Uterus (tissue), 2 donors: ENCODE measurements around the gene PRSS12.

Source experiments
- CTCF ChIP-seq, 4 experiments: fragments of 200-600 bp in 2 of 4; fragments of 450-650 bp in 2 of 4; sonication (generic) in 2 of 4; IDR thresholded peaks; one replicate each; pipeline ENCODE4 v1.5.1; 2016 to 2019; ENCODE audit warnings: antibody characterized with exemption in 4 of 4, mild to moderate bottlenecking in 2 of 4, moderate library complexity in 1 of 4
- POLR2A ChIP-seq, 2 donors: fragments of 450-650 bp; IDR thresholded peaks; one replicate each; pipeline ENCODE4 v1.6.1; 2016; ENCODE audit warnings: antibody characterized with exemption in 2 of 2, mild to moderate bottlenecking in 1 of 2, moderate library complexity in 1 of 2

DNA sequence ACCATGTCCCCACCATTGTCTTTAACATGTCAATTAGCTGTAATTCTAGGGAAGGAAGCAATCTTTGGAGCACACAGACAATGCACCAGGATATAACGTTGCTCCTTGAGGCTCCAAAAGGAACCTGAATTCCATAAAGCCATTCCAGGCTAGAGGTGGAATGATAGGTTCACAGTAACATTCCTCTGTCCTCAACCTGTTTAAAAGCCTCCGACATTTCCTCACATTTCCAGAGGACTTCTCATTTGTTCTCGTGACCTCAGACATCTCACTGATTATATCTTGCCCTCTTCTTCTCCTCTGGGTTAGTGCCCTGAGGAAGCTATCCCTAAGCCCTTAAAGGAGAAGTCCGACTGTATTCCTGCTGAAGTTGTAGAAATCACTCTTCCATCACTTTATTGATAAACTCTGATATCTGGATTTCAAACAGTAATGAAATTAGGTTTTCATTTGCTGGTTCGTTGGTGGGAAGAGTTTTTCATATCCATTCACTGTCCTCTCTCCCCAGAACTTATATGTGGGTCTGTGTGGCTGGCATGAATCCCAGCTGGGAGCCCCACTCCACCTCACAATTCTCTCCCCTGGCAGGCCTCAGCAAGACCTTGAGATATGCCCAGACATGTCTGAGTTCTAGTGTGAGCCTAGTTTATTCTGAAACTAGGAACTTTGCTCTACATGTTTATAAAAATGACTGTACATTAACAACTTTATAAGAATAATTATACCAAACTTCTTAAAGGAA is 44.2 kb upstream of the PRSS12 start:
- no peak for TF ChIP-seq CTCF (IDR thresholded peaks at IDR 0.05)
- no peak for TF ChIP-seq POLR2A (IDR thresholded peaks at IDR 0.05)
